Calu3 (cell line): ENCODE data around the gene SAMD8. TPM values are rescaled to one million over a fixed set of nuclear protein-coding genes. Genes with fewer than 3 reads are reported as not detected.

ENCODE experiments used
- BruUV-seq: library from RNA; stranded (reverse); fragments of 400-500 nt; replicated peaks from 2 replicates; lab custom pipeline; 2021; lab: Mats Ljungman, UMichigan
- CTCF ChIA-PET: fragments of 300-600 bp; sonication (Branson Sonifier 250); formaldehyde crosslinking; loops from one replicate; lab custom pipeline; 2022; ENCODE audit warnings: antibody characterized with exemption; lab: Charles Lee
- DNase-seq: peaks from one replicate; pipeline ENCODE4 v3.0.0; 2022
- H3K27ac Mint-ChIP-seq: one replicate; pipeline ENCODE4 v1.8.0; 2022; ENCODE audit warnings: mixed read lengths; ENCODE audit not compliant: unreplicated experiment
- H3K27me3 Mint-ChIP-seq: one replicate; pipeline ENCODE4 v1.8.0; 2022; ENCODE audit warnings: mixed read lengths; ENCODE audit not compliant: unreplicated experiment
- H3K36me3 Mint-ChIP-seq: one replicate; pipeline ENCODE4 v1.8.0; 2022; ENCODE audit warnings: mild to moderate bottlenecking, moderate library complexity, mixed read lengths; ENCODE audit not compliant: insufficient read depth, unreplicated experiment
- H3K4me1 Mint-ChIP-seq: one replicate; pipeline ENCODE4 v1.8.0; 2022; ENCODE audit warnings: mild to moderate bottlenecking, low read depth, mixed read lengths; ENCODE audit not compliant: unreplicated experiment
- H3K4me3 Mint-ChIP-seq: one replicate; pipeline ENCODE4 v1.8.0; 2022; ENCODE audit warnings: mild to moderate bottlenecking, low read depth, moderate library complexity, mixed read lengths; ENCODE audit not compliant: unreplicated experiment
- H3K9me3 Mint-ChIP-seq: one replicate; pipeline ENCODE4 v1.8.0; 2022; ENCODE audit warnings: low read depth, mixed read lengths; ENCODE audit not compliant: unreplicated experiment
- intact Hi-C: fragments of 100-400 bp; cut with micrococcal nuclease; formaldehyde crosslinking; loops from one replicate; pipeline ENCODE4 v1.10.0; 2022; ENCODE audit not compliant: unreplicated experiment
- total RNA-seq: library from RNA; stranded (reverse); gene quantifications from 2 replicates; pipeline ENCODE4 v1.2.3, GENCODE V29; 2022
- TF ChIP-seq, protein P1 (sequence below): fragments of 200-600 bp; IDR thresholded peaks from one replicate; pipeline ENCODE4 v1.8.0; 2022; ENCODE audit warnings: antibody characterized with exemption; ENCODE audit not compliant: unreplicated experiment

Gene SAMD8
- total RNA-seq, 1 experiment from 2014 or later, result 19.9 TPM

GRCh38 chr10:75063461-75064230 lies 47.8 kb upstream of the SAMD8 start:
- no peaks in the 10 kb centered on the region for H3K36me3 Mint-ChIP-seq
- BruUV-seq, result no TSS peak
- TF ChIP-seq, protein P1, sequence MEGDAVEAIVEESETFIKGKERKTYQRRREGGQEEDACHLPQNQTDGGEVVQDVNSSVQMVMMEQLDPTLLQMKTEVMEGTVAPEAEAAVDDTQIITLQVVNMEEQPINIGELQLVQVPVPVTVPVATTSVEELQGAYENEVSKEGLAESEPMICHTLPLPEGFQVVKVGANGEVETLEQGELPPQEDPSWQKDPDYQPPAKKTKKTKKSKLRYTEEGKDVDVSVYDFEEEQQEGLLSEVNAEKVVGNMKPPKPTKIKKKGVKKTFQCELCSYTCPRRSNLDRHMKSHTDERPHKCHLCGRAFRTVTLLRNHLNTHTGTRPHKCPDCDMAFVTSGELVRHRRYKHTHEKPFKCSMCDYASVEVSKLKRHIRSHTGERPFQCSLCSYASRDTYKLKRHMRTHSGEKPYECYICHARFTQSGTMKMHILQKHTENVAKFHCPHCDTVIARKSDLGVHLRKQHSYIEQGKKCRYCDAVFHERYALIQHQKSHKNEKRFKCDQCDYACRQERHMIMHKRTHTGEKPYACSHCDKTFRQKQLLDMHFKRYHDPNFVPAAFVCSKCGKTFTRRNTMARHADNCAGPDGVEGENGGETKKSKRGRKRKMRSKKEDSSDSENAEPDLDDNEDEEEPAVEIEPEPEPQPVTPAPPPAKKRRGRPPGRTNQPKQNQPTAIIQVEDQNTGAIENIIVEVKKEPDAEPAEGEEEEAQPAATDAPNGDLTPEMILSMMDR, result no peak
- CTCF ChIA-PET, result no interaction called here
- no peak overlapping the region for H3K4me3 Mint-ChIP-seq
- no peaks in the 10 kb centered on the region for H3K4me1 Mint-ChIP-seq
- intact Hi-C loops, result no loop called here
- DNase-seq, result no peak
- no peaks in the 10 kb centered on the region for H3K9me3 Mint-ChIP-seq
- no peak overlapping the region for H3K27ac Mint-ChIP-seq
- no peaks in the 10 kb centered on the region for H3K27me3 Mint-ChIP-seq

GRCh38 chr10:75065076-75065475 lies 46.4 kb upstream of the SAMD8 start:
- H3K9me3 Mint-ChIP-seq, result no peaks in the 10 kb centered on the region
- H3K4me3 Mint-ChIP-seq, result no peak overlapping the region
- no TSS peak for BruUV-seq
- CTCF ChIA-PET, result no interaction called here
- DNase-seq, result no peak
- TF ChIP-seq, protein P1, result no peak
- H3K27ac Mint-ChIP-seq, result no peak overlapping the region
- intact Hi-C loops, result no loop called here
- no peaks in the 10 kb centered on the region for H3K4me1 Mint-ChIP-seq
- H3K36me3 Mint-ChIP-seq, result no peaks in the 10 kb centered on the region
- no peaks in the 10 kb centered on the region for H3K27me3 Mint-ChIP-seq

DNA sequence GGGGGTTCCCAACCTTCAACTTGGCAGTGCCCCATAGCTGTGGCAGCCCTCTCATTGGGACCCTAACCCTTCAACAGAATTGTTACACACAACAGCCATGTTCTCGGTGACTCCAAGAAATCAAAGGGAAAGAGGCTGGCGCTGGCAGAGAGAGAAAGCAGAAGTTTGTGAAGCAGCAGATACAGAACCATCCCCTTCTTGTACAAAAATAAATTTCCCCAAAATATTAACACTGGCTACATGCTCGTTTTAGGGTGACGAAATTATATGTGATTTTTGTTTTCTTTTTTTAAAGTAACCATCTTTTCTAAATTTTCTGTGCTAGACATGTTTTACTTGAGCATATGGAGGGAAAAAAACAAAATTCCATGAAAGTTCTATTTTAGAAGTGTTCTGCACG lies 45.2 kb upstream of the SAMD8 start:
- DNase-seq, result no peak
- Mint-ChIP-seq H3K36me3 (no peaks in the 10 kb centered on the region), H3K4me3 (no peak overlapping the region), H3K27me3 (no peaks in the 10 kb centered on the region), H3K4me1 (no peaks in the 10 kb centered on the region), H3K27ac (no peak overlapping the region), H3K9me3 (no peaks in the 10 kb centered on the region)
- intact Hi-C loops, result no loop called here
- no TSS peak for BruUV-seq
- CTCF ChIA-PET, result no interaction called here
- TF ChIP-seq, protein P1, result no peak

DNA sequence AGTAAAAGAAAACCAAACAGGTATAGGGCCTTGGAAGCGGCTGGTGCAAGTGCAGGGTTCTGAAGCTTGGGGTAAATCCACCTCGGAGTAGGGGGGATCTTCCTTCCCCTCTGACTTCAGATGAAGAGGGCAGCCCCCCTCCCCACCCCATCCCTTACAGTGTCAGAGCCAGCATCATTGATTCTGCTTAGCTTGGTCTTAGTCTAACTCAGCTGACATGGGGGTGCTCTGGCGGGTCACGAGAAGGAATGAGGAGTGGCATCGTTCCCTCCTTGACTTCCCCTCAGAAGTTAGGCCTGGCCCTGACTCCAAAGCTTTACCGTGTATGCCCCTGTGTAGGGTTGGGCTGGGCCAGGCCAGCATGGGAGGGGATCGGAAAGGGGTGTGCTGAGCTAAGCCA lies 44.2 kb upstream of the SAMD8 start:
- Mint-ChIP-seq H3K36me3 (no peaks in the 10 kb centered on the region), H3K27ac (no peak overlapping the region), H3K27me3 (no peaks in the 10 kb centered on the region), H3K4me1 (no peaks in the 10 kb centered on the region), H3K9me3 (no peaks in the 10 kb centered on the region), H3K4me3 (no peak overlapping the region)
- intact Hi-C loops, result no loop called here
- BruUV-seq, result no TSS peak
- DNase-seq, result no peak
- TF ChIP-seq, protein P1, result no peak
- CTCF ChIA-PET, result interaction anchor here (0.6 kb wide), 1 partner anchor 22 kb away, joined by 4 read pairs; no protein-coding TSS in a partner anchor
